HG02678 (cell line): ENCODE results near the gene MSH3.

Source experiments
- ATAC-seq: cut with Tn5 transposase; IDR thresholded peaks from one replicate; pipeline ENCODE4 v1.9.1; 2021; ENCODE audit warnings: mild to moderate bottlenecking, moderate library complexity; ENCODE audit not compliant: unreplicated experiment

MSH3 gene

GRCh38 chr5:80654391-80655230 lies at the start of gene MSH3, which contains the start of gene DHFR:
TSS of gene MSH3 (plus strand) at chr5:80654652. CDS start at chr5:80654728, 76 bp downstream.
TSS of gene DHFR (minus strand) at chr5:80654983. CDS start at chr5:80654489, 494 bp downstream.
- ATAC-seq: peak; percentile 60

- no peak for ATAC-seq
Measured at GRCh38 chr5:80607343-80607742, 47.1 kb upstream of the MSH3 start.

GRCh38 chr5:80607832-80608231 lies 46.6 kb upstream of the MSH3 start:
- ATAC-seq: peak; percentile 81

GRCh38 chr5:80608731-80609130 lies 45.7 kb upstream of the MSH3 start:
- ATAC-seq: no peak

DNA sequence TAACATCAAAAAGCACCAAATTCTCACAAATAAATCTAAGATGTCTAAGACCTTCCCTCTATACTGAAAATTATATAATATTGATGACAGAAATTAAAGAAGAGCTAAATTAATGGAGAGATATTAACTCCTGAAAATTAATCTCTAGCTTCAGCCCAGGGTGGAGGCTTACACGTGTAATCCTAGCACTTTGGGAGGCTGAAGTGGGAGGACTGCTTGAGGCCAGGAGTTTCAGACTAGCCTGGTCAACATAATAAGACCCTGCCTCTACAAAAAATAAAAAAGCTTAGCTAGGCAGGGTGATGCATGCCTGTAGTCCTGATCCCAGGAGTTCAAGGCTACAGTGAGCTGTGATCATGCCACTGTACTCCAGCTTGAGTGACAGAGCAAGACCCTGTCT lies 44.8 kb upstream of the MSH3 start:
- ATAC-seq: no peak

DNA sequence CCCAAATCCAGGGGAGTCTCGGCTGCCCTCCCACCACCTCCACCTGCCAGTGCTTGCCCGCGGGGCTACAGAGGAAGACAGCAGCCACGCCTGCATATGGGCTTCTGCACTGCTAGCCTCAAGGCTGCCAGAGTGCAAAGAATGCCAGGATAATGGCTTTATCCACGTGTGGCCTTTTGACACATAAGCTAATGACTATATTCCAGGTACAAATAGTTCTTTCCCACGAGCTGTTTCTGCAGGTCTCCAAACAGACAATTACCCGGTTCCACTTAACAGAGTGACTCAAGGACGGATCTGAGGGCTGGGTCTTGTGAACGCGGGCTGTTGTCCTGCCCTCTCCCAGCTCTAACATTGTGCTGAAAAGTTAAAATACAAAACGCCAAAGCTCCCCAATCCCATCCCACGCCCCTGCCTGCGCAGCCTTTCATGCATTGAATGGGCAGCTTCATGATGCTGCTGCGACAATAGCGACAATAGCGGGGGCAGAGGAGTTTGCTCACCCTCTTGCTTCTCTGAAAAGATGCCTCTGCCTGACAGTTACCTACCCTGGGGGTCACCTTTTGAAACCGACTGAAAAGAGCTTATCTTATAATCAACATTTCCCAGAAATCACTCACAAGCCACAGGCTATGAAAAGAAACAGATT lies 39.1 kb upstream of the MSH3 start:
- ATAC-seq: no peak

DNA sequence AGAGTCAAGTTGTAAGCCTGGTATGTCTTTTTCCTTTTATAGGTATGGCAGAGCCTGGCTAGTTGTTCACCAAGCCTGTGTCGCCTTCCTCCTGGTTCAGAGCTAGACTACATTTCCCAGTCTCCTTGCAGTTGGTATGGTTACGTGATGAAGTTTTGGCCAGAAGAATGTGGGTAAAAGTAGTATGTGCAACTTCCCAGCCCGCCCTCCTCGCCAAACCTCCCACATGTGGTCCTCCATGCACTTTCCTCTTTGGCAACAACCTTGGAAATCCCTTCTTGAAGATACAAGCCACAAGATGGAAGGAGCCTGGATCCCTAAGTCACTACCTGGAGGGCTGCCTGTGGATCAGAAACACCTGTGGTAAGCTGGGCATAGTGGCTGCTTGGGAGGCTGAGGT lies 36.0 kb upstream of the MSH3 start:
- ATAC-seq: no peak

DNA sequence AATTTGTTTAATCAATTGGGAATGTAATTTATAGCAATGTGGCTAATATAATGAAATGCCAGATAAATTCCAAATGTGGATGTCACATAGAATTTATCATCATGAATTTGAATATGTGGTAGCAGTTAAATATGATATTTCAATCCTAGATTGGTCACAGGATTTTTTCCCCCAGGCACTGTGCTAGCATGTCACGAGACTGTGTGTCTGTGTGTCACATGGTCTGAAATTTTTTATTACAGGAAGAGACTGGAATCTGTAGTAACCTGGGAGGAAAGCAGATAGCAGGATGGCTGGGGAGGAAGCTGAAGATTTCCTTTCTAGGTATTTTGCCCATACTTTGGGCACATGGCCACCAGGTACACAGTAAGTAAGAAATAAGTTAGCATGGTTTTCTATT lies 35.4 kb upstream of the MSH3 start:
- no peak for ATAC-seq

- no peak for ATAC-seq
Measured at GRCh38 chr5:80620211-80620610, 34.2 kb upstream of the MSH3 start.

GRCh38 chr5:80622756-80623155 lies 31.7 kb upstream of the MSH3 start:
- no peak for ATAC-seq

- no peak for ATAC-seq
Measured at GRCh38 chr5:80623999-80624398, 30.5 kb upstream of the MSH3 start.

- no peak for ATAC-seq
Measured at GRCh38 chr5:80625230-80625629, 29.2 kb upstream of the MSH3 start.

GRCh38 chr5:80629281-80629680 lies 25.2 kb upstream of the MSH3 start:
- ATAC-seq: no peak

GRCh38 chr5:80631278-80632259 lies 22.9 kb upstream of the MSH3 start:
- no peak for ATAC-seq

GRCh38 chr5:80632700-80633099 lies 21.8 kb upstream of the MSH3 start:
- no peak for ATAC-seq

- no peak for ATAC-seq
Measured at GRCh38 chr5:80634193-80634592, 20.3 kb upstream of the MSH3 start.

DNA sequence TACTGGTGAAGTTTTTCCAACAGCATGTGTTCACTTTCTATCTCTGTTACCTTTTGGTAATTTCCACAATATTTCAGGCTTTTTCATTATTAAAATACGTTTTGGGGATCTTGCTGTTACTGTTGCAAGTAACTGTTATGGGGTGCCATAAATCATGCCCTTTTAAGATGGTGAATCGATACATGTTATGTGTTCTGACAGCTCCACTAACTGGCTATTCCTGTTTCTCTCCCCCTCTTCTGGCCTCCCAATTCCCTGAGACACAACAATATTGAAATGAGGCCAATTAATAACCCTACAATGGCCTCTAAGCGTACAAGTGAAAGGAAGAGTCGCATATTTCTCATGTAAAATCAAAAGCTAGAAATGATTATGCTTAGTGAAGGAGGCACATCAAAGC lies 13.1 kb upstream of the MSH3 start:
- no peak for ATAC-seq

DNA sequence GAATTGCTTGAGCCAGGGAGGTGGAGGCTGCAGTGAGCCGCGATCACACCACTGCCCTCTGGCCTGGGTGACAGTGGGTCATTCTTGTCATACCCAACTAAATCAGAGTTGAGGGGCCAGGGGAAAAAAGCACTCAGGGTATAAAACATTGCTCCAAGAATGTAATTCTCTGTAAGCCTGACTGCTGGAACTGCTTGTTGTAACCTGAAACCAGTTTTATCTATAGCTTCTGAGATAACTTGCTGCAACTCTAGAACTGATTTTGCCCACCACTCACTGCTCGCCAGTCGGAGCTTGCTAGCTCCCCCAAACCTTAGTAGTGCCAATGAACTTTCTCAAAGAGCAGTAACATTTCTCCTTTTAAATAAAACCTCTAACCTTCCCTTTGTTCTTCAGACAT lies 9.6 kb upstream of the MSH3 start:
- ATAC-seq: no peak

- ATAC-seq: no peak
Measured at GRCh38 chr5:80646926-80647325, 7.5 kb upstream of the MSH3 start.

- no peak for ATAC-seq
Measured at GRCh38 chr5:80653502-80653901, 950 bp upstream of the MSH3 start.

GRCh38 chr5:80654054-80654390 lies 430 bp upstream of the MSH3 start:
- ATAC-seq: no peak
